OCI-LY1 (cell line): ENCODE measurements around the gene RFC1.

Experiments
- CTCF ChIP-seq: fragments of 200-600 bp; sonication (generic), shearing (Covaris generic); IDR thresholded peaks from 2 replicates; pipeline ENCODE4 v1.5.1; 2017; ENCODE audit warnings: mild to moderate bottlenecking, antibody characterized with exemption, low read length, moderate library complexity, mixed read lengths
- EZH2 ChIP-seq: fragments of 200-600 bp; sonication (generic), shearing (Covaris generic); IDR thresholded peaks from 2 replicates; pipeline ENCODE4 v1.8.0; 2017; ENCODE audit warnings: borderline replicate concordance, mixed run types, mild to moderate bottlenecking, antibody characterized with exemption, low read length, moderate library complexity, mixed read lengths

- no peak for TF ChIP-seq CTCF
- TF ChIP-seq EZH2: no peak
These were observed 61.5 kb downstream of the RFC1 start for GRCh38 chr4:39304651-39305050.
